Activated T-cell treated with anti-CD3 and anti-CD28 coated beads for 4 hours (primary cell): ENCODE results near the gene CDH13.

Experiments used
- DNase-seq: peaks from one replicate; pipeline ENCODE4 v3.0.0-alpha.2; 2020

The CDH13 gene

DNA sequence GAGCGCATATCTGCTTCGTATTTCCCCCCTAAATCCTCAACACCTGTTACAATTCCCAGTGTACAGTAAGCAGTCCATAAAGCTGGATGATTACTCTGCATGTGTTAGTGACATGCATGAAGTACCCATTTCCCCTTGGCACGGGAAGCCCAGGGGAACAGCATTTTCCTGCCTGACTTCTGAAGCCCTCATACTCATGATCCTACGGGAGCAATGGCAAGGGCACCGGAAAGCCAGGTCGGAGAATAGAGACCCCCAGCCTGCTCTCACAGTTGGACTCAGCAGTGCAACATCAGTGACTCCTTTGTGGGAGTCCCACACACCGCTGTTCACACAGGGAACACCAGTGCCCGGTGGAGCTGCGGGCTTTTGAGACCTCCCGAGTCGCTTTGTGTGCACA is 336.9 kb downstream of the CDH13 start:
- no peak for DNase-seq

DNA sequence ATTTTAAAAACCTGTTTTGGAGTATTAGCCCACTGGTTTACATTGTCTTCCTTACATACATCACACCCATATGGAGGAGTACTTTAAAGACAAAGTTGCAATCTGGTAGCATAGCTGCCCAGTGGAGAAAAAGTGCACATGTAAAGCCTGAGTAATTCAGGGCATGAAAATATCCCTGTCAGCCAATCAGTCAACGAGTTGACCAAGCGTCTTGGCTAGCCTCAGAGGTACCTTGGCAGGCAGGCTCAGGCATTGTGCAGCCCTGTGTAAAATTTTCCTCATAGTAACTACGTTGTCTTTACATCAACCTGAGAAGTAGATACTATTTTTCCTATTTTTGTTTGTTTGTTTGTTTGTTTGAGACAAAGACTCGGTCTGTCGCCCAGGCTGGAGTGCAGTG is 339.0 kb downstream of the CDH13 start:
- no peak for DNase-seq

DNA sequence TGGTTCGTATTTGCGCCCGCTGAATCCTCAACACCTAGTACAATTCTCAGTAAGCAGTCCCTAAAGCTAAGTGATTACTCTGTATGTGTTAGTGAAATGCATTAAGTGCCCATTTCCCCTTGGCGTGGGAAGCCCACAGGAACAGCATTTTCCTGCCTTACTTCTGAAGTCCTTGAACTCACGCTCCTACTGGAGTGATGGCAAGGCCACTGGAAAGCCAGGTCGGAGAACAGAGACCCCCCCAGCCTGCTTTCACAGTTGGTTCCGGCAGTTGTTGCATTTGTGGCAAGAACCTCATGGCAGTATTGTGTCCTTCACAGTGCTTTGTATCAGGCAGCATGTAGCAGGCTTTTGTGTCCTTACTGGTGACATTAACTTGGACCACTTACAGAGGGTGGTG is 340.7 kb downstream of the CDH13 start:
- no peak for DNase-seq

DNA sequence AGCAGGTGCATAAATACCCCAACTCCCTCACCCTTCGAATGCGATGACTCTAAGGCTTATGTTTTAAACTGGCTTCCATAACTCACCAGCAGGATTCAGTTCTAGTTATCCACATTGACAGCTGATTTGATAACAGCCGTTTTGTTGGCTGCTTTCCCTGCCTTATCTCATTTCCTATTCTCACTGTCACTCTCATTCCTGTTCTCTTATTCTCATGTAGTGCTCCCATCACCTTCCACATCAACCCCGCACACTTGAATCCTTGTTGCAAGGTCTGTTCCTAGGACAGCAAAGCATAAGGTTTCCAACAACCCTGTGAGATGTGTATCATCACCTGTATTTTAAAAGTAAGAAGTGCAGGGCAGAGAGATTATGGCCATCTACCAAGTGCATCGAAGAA is 344.4 kb downstream of the CDH13 start:
- no peak for DNase-seq

DNA sequence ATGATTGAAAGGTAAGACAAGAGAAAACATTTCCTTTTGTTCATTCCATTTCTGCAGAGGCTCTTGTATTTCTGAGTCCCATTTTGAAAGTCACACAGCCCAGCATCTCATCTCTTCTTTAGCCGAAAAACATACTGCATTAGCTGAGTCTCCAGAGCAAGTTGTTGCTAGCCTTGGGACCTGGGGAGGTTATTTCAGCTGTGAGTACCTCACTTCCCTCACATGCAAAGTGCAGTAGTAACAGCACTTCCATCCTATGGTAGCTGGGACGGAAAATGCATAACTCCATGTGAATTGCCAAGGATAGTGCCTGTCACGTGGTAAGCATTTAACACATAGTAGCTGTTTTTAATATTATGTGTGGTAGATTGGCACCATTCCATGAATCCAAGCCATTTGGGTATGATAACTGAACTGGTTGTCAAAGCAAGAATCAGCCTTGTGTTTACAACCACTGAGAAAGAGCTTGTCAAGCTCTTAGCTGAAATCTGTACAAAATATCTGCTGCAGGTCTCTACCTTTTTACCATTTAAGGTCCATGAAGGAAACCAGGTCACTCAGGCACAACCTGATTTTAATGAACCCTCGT is 345.7 kb downstream of the CDH13 start:
- no peak for DNase-seq

DNA sequence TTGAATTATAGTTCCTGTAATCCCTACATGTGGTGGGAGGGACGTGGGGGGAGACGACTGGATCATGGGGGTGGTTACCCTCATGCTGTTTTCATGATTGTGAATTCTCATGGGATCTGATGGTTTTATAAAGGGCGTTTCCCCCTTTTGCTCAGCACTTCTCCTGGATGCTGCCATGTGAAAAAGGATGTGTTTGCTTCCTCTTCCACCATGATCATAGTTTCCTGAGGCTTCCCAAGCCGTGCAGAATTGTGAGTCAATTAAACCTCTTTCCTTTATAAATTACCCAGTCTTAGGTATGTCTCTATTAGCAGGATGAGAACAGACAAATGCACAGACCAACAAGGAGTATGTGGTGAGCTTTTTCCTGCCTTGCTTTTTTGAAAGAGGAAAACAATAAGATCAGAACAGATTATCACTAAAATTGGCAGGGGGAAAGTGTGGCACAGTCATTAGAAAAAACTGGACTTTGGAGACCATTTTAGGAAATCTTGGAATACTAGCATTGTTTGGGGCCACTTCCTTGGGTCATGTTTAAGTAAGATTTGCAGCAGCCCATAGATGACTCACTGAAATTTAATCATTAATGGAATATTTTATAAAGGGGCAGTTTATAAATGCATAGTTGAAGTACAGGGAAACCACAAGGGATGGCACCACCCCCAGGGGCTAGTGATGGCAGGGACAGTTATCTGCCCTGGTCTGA is 352.8 kb downstream of the CDH13 start:
- no peak for DNase-seq

DNA sequence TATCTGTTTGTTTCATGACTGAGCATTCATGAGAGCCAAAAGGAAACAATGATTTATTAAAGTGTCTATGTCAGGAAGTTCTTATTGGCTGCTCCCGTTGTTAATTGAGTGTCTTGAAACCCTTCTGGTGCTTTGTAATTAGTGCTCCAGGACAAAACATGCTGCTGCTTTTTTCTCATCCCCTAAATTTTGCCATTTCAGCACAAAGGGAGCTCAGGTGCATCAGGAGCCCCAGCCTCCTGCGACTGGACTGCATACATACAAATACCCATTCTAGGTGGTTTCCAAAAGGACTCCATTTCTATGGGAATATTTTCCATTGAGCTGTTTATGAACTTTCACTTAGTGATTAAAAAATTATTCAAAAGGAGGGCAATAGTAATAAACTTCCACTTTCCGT is 354.0 kb downstream of the CDH13 start:
- no peak for DNase-seq

DNA sequence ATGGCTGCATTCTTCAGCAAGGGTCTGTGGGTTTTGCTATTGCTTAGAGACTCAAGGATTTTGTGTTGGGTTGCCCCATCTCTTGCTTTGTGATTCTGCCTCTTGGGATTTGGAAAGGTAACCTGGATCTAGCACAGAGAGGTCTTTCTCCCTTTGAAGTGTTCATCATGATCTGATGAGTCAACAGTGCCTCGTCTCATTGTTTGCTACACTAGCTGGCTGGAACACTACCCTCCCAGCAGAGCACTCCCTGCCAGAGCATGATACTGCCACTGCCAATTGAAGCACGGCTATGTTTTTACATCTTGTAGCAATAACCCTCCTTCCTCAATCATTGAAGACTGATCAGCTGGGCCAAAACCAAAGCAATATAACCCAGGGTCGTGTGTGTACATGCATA is 361.0 kb downstream of the CDH13 start:
- no peak for DNase-seq

DNA sequence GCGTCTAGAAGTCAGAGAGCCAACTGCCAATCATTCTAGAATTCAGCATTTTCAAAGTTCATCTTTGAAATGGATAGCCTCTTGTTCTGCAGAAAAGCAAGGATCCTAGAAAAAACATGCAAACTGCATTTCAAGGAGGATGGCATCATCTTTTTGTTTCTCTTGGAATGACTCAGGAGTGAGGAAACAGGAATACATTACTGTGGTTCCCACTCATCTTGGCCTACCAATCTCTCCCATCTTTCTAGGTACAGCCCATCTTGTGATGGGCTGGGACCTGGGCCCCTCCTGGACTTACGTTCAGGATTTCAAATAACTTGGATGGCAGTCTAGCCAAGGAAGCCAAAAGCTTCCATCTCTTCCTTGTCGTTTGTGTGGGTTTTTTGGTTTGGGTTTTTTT is 363.4 kb downstream of the CDH13 start:
- DNase-seq: no peak

DNA sequence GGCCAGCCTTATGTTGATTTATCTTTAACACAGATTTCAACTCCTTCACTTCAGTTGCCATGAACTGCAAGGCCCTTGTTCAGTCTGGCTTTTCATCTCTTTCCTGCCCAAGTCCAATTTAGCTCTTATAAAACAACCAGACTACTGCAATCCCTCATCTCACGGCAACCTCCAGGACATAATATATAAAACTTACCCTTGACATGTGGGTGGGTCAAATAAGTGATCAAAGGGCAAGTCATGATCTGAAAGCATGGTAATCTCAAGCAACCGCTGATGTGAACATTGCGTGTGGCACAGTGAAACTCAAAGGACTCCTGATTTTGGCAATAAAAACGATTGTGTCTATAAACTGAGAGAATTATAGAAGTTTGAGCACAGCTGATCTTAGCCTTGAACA is 364.6 kb downstream of the CDH13 start:
- DNase-seq: no peak

DNA sequence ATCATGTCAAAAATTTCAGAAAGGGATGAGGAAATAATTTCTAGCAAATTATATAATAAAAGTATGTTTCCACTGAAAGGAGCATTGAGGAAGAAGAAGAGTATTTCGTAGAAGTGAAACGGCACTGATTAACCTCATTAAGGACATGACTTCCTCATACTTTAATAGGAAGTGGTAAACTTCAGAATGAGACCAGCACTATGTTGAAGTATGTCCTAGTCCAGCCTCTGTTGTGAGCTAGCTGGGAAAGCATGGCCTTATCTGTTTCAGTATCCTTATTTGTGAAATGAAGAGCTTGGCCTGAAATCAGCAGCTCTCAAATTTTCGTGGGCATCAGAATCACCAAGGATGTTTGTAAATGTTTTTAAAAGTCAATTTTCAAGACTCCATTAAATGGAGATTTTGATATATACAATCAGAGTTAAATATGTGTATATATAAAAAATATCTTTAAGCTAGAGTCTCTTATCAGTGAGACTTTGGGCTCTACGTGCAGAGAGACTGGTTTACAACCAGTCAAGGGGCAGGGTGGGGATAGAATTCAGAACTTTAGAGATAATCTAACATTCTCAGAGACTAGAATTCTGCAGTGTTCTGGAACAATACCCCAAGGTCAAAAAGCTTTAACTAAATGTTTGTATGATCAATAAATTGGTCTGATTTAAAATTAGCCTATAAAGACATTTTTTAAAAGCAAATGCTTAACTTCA is 365.4 kb downstream of the CDH13 start:
- DNase-seq: no peak

DNA sequence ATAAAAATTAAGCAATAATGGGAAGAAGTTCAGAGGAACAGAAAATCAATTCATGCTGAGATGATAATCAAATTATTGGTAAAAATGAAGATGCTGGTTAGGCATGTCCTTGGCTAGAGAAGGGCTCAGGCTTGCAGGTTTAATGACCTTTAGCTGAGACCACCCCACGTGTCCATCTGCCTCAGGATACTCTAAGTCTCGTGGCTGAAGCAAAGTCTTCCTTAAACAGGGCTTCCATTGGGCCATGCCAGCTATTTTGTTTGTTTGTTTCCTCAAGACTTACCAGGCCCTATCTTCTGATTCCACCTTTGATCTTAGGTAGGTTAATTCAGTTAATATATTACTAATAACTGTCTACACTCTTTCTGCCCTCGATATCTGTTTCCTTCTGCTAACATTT is 366.0 kb downstream of the CDH13 start:
- no peak for DNase-seq

DNA sequence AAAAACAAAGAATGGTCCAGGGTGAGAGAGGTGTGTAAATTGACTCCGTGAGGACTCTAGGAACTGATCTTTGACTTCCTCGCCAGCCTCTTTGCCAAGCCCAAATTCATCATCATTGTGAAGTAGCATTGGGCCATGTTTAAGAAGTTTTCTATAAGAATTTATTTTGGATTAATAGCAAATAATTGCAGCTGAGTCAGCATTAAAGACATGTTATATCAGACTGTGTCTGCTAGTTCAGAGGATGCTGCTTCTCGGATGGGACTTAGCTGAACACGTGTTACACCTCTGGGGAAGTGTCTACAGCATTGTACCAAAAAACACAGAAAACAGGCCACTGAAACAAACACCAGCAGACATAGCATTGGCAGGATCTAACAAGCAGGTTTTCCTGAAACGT is 366.6 kb downstream of the CDH13 start:
- DNase-seq: no peak

DNA sequence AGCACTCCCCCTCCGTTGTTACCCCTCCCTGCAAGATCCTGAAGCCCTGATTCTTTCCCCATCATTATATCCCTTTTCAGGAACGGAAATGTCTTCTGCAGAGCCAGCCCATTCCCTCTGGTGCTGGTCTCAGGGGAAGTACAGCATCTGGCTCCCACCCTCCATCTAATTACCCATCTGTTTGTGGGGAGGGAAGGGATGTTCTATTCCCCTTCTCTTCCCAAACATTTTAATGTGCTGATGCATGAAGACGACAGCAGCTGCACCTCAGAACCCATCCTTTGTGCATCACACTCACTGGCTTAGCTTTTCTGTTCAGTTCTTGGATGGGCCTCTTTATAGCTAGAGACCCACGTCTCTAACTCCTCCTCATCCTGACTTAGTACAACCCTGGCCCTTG is 367.2 kb downstream of the CDH13 start:
- no peak for DNase-seq

DNA sequence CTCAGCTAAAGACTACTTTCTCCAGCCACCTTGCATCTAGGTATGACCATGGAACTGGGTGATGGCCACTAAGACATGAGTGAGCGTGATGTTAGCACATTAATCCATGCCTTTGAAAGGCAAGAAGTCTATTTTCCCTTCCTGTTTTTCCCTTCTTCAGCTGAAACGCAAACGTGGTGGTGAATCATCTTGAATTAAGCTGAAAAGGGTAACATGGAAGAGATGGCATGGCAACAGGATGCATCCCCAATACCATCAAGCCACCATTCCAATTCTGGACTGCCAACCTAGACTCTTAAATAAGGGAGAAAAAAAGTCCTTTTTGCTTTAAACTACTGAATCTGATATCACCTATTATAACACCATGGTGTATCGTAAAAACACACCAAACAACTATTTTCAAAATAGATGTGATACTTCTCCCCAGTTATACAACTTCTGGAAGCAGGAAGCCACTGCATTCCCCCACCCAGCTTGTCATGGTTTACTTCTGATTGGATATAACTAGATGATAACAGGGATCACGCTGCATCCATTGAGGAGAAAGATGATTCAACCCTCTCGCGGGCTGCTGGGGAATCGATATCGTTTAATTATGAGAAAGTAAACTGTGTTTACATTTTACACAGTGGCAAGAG is 368.6 kb downstream of the CDH13 start:
- DNase-seq: no peak

DNA sequence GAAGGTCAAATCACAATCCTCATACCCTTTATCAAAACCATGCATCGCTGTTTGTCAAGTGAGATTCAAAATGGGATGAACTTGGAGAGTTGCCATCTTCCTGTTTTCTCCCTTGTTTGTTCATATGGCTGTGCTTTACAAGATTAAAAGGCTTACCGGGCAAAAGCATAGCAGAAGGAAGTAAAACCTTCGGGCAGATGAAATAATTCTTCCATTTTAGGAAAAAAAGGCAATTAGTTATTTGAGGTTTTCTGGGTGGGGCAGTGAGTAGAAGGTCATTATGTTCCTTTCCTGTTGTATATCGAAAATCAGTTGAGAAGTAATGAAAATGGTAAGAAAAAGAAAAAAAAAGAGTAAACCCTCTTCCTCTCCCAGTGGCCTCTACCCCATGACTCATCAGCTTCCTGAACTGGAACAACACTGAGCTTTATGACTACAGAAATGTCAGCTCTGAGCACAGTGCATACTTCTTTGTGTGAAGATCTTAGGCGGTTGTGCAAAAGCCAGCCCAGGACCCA is 369.2 kb downstream of the CDH13 start:
- no peak for DNase-seq

DNA sequence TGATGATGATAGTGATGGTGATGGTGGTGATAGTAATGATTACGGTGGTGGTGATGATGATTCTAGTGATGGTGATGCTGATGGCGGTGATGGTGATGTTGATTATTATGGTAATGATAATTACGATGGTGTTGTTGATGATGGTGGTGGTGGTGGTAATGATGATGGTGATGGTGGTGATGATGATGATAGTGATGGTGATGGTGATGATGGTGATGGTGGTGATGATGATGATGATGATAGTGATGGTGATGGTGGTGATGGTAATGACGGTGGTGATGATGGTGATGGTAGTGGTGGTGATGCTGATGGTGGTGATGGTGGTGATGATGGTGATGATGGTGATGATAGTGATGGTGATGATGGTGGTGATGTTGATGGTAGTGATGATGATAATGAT is 370.0 kb downstream of the CDH13 start:
- no peak for DNase-seq

DNA sequence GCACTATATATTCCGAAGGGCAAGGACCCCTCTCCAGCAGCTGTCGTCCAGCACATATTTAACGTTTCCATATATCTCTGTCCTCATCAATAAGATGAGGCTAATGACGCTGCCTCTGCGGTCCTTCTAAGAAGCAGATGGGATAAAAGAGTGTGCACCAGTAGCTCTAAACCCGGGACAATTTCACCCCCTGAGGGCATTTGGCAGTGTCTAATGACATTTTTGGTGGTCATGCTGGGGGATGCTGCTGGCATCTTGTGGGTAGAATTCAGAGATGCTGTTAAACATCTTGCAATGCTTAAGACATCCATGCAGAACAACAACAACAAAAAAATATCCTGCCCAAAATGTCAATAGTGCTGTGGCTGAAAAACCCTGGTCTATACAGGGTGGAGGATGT is 372.9 kb downstream of the CDH13 start:
- no peak for DNase-seq

DNA sequence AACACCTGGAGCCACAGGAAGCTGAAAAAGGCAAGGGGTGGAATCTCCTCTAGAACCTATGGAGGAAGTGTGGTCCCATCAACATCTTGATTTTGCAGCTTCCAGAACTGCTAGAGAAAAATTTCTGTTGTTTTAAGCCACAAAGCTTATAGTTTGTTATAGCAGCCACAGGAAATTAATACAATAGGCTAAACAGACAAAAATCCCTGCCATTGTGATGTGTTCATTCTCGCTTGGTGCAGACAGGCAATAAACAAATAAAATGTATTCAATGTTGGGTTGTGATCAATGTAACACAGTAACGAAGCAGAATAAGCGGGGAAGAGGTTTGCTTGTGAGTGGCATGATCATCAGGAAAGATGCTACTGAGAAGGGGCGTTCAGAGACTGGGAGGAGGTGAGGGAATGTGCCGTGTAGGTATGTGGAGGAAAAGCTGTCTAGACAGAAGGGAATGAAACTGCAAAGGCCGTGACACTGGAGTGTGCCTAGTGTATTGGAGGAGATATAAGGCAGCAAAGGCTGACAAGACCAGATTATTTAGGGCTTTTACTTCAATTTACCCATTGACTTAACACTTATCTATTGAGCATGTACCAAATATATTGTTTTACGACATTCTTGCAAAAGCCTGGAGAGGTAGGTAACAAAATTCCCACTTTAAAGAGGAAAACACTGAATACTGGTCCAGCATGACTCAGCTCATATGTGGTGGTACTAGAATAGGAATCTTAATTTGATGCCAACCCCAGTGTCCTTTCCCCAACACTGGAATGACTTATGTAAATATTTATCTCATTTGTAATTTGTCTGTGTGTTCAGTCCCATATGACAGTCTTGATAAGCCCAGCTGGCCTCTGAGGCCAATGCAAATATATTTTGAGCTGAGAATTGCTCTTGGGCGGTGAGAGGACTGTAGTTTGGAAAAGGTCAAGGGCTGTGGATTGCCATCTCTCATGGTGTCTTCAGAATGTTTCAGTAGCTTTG is 375.9 kb downstream of the CDH13 start:
- DNase-seq: no peak

DNA sequence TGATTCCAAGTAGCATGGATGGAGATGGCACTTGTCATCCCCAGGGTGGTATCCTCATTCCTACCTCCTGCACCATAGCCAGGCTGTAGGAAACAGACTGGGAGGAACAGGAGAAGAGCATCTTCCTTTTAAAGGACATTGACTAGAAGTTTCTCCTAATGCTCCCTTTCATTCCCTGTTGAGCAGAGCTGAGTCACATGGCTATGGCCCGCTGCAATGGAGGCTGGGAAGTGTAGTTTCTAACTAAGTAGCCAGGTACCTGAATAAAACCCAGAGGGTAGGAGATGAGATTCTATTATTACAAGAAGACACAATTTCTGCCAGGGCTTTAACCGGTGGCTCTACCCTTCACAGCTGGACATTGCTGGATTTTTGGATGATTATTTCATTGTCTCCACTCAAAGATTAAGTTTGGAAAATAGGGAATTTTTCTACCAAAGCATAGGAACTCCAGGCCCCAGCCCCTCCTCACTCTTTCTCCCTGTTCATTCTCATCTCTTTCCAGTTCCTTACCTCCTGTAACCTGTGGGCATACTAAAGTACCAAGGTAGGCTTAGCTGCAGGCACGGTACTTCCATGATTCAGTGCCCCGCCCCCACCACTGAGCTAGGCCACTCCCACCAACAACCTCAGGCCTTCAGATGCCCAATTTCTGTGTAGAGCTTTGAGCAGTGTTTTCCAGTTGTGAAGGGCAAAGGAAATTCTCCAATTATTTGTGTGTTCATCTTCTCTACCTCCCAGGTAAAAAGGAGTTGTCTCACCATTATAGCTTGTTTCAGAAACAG is 378.3 kb downstream of the CDH13 start:
- DNase-seq: no peak

DNA sequence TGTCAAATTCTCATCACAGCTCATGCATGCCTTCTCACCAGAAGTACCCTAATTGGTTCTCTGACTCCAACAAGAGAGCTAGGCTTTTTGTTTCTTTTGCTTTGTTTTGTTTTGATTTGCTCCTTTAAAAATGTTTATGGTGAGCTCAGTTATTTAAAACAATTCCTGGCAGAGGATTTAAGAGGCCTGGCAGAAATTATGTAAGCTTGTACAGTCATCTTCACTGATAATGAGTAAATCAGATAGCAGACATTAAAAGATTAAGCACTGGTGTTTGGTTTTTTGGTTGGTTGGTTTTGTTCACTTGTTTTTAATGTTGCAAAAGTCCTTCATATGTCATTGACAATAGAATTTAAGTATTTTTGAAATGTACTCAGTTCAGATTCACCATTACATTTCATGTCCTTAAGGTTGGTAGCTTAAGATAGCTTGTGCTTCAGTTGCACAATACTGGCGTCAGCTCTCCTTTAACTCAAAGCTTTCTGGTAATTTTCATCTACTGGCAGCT is 378.9 kb downstream of the CDH13 start:
- no peak for DNase-seq
